Fibroblast of skin of right biceps (primary cell): ENCODE results near the gene MLLT10.
"Not testable (repeated sequence)": the region's sequence is repeated elsewhere in the genome, so short reads cannot be mapped to it uniquely, and the experiment has no call there.

Experiments used
- DNase-seq: peaks from one replicate; pipeline ENCODE4 v3.0.0-alpha.2; 2013

Gene MLLT10

DNA sequence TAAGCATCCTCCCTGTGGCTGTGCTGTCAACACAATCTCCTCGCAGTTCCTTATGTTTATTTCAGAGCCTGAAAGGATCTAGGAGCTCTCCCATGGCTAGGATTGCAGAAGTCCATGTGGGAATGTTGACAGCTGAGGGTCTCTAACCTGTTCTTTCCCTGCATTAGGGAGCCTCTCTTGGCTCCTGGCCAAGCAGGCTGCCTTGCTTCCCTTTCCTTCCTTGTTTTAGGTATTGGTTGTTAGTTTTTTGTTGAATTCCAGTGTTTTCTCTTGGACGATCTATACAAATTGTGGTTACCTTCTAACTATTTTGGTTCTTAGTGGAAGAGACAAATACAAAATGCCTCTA lies 171.8 kb downstream of the MLLT10 start:
- DNase-seq: no peak

DNA sequence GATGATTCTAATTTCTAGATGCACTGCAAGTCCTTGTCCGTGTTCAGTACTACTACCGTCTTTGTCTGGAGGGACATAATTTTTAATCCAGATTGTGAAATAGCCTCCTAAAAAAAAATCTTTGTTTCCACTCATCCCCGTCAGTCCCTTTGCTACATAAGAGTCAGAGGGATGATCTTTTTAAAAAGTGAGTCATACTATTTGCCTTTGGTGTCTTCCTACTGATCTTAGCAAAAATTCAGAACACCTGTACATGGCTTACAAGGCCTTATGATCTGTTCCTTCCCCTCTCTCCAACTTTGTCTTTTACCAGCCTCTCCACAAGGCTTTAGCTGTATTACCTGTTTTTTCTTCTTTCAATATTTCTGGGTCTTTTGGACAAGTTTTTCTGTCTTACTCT lies 173.5 kb downstream of the MLLT10 start:
- no peak for DNase-seq

DNA sequence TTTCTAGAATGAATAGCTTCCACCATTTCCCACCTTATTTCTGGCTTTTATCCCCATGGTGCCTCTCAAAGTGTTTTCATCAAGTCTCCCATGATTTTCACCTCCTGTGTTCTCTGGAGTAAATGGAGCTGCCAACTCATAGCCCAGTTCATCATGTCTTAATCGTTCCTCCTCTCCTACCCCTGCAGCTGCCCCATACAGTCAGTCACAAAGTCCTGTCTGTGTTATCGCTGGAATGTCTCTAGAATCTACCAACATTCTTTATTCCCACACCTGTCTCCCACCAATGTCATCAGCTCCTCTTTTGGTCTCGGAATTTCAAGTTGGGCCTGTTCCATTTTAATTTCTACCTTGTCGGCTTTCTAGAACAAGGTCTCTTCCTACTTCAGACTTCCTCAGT lies 178.9 kb downstream of the MLLT10 start:
- no peak for DNase-seq

DNA sequence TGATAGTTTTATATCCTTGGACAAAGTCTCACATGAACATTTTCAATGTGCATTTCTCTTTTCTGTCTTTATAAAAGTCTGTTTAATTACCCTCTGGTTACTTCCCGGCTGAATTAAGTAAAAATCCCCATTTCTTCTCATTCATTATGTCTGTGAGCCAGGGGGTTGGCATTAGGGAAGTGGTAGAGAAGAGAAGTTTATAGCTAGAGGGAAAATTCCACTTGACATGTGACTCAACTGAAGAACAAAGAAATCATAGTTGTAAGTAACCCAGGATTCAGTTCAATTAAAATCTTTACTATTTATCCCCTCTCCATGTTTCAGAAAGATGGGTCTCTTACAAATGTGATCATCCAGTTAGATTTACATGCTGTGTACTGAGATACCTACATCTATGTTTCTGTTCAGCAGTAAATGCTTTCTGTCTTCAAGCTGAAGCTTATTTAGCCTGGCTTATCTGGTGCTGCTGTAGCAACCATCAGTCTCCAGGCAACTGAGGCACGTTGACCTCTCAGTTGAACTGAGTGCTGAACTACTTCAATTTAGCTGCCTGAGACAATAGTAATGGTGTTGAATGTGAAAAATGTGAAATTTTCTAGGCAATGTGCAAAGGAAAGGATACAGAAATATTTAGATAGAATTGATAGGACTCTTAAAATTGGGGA lies 181.6 kb downstream of the MLLT10 start:
- no peak for DNase-seq

GRCh38 chr10:21717437-21718054 lies 183.5 kb downstream of the MLLT10 start:
- DNase-seq: not testable (repeated sequence)

DNA sequence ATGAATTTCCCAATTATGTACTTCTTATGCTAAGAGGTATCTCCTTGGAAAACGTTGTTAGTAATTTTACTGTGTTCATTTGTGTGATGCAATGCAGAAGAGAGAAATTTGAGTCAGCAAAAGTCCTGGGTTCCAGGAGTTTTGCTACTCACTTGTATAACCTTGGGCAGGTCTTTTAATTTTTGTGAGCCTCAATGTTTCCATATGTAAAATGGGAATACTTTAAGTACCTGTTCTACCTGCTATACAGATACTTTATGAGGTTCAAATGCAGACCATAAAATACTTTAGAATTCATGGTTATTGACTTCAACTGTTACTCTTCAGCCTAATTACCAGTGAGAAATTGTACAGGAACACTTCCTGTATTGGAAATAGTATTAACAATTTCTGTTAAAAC lies 185.5 kb downstream of the MLLT10 start:
- no peak for DNase-seq

- DNase-seq: no peak
These were observed 186.1 kb downstream of the MLLT10 start for GRCh38 chr10:21720090-21720489.

DNA sequence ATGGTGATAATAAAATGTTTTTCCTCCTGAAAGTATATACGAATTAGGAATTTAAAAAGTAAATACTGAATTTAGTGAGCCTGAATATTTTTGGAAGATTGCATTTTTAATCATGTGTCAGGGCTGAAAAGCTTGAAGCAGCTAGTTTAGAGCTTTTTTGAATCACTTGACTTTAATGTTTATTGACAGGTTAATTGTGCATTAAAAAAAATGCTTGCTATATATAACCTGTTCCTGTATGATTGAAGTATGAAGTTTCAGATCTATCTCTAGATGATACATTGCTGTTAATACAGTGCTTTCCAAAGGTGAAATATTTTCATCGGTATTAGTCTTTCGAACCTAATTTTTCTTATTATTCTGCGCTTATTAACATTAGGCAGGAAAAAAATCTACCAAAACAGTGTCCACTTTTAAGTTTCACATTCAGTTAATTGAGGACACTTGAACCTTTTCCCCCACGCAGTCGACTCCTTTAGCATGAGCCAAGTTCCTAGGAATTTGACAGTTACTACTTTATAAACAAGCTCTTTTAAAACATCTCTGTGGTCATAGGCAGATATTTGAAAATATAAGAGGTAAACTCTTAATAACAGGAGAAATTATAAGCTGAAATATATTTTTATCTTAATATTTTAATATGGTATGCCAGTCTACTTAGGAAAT lies 187.1 kb downstream of the MLLT10 start:
- no peak for DNase-seq

DNA sequence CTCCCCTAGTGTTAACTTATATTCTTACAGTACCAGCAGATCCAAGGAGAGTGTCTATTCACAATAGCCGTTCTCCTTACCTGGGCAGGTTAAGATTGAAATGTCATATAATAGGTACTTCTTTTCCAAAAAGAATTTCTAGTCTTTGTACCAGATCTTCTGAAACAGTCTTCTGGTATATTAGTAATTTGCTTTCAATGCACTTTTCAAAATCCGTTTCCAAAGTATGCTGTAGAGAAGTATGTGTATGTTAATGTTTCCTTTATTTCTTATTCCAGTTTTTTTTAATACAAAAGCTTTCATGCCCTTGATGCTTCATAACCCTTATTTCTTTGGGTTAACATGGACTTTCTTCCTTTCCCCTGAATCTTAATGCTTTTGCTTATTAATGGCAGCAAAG lies 188.2 kb downstream of the MLLT10 start:
- DNase-seq: no peak

GRCh38 chr10:21724020-21724589 lies 190.1 kb downstream of the MLLT10 start:
- DNase-seq: peak; percentile 31

- DNase-seq: peak; percentile 100
These were observed 190.8 kb downstream of the MLLT10 start for GRCh38 chr10:21724687-21725367.

- peak; percentile 57 for DNase-seq
These were observed 192.7 kb downstream of the MLLT10 start for GRCh38 chr10:21726601-21727225.

- DNase-seq: peak; percentile 41
These were observed 193.6 kb downstream of the MLLT10 start for GRCh38 chr10:21727452-21728168.

GRCh38 chr10:21728618-21729017 lies 194.6 kb downstream of the MLLT10 start:
- no peak for DNase-seq

- peak; percentile 67 for DNase-seq
These were observed 198.2 kb downstream of the MLLT10 start for GRCh38 chr10:21732067-21732772.

GRCh38 chr10:21733710-21734109 lies 199.7 kb downstream of the MLLT10 start:
- DNase-seq: no peak

DNA sequence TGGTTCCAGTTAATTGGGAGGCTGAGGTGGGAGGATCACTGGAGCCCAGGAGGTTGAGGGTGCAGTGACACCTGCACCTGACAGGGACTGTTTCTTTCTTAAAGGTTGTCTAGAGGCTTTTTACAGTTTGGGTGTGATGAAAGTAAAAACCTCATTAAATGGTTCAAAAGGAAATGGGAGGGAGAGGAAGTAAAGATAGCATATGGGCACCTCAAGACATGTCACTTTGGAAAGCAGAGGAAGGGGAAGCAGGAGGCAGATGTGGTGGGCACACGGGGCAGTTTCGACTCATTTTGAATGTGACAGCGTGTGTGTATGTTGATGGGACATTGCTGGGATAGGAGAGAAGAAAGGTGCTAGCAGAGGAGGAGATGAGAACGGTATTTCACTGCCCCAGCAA lies 203.1 kb downstream of the MLLT10 start:
- no peak for DNase-seq

GRCh38 chr10:21740989-21741388 lies 207.0 kb downstream of the MLLT10 start:
- DNase-seq: no peak

GRCh38 chr10:21742740-21743412 lies 208.8 kb downstream of the MLLT10 start:
- no peak for DNase-seq

- no peak for DNase-seq
These were observed 210.2 kb downstream of the MLLT10 start for GRCh38 chr10:21744223-21744622.

DNA sequence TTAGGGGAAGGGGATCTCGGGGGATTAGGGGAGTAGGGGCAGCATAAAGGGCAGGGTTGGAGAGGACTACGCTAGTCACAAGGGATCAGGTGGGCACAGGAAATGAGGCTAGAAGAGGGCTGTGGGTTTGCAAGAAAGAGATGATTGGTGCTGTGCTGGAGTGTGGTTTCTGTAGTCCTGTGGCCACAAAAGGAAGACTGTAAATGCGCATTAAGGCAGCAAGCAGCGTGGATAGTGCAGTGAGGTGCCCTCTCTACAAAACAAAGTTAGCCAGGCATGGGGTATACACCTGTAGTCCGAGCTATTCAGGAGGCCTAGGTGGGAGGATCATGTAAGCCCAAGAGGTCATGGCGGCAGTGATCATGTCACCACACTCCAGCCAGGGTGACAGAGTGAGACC lies 212.1 kb downstream of the MLLT10 start:
- DNase-seq: no peak
